Measurements from ENCODE around the gene HSPA14. TPM values are rescaled to one million over a fixed set of nuclear protein-coding genes. Genes with fewer than 3 reads are reported as not detected.

HSPA14 gene
- total and polyA plus RNA-seq, 10 of the 15 experiments (the other 5 are each of a cell fraction or from before 2014, with no cell fraction given), result 26.6 to 56.1 (median 34.3) TPM

DNA sequence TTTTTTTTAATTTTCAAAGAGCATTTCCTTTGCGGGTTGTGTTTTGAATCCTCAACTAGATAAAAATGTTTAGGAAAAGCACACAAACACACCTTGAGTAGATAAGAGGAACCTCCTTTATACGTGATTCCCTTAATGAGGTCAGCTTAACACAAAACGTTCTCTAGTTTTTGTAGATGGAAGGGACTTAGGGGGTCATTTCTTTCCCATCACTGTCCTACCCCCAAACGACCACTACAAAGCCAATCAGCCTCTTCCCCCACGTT is 41.8 kb downstream of the HSPA14 start:
- FAIRE-seq, result no peak
- WGBS (ENCODE audit: insufficient coverage, insufficient replicate concordance, low lambda C conversion rate, missing lambda C conversion rate), result 2% methylated on average over 5 of the region's 5 CpGs
- 0 out of 2 replicates have a peak, but pooled peaks have one; percentile 21 for TF ChIP-seq ZNF384 (IDR thresholded peaks at IDR 0.05; ENCODE audit: borderline replicate concordance, low read depth, low read length)
- no peak for TF ChIP-seq BRCA1 (IDR thresholded peaks at IDR 0.05; ENCODE audit: low read depth, low read length)
- no TSS peak for BruUV-seq (replicated peaks)
- Histone ChIP-seq H3K79me2 (ENCODE audit: control insufficient read depth, insufficient read depth, low read length) (peaks cover 74% of the 10 kb centered on the region), H3K27ac (ENCODE audit: control insufficient read depth, insufficient read depth) (0 out of 2 replicates have a peak overlapping the region, but pooled peaks have one; percentile 22), H3K4me2 (ENCODE audit: control insufficient read depth, insufficient read depth) (peak overlapping the region; percentile 72), H3K27me3 (replicated peaks in 1 of 2; ENCODE audit: control insufficient read depth in 2 of 2, insufficient read depth in 2 of 2, low read length in 1 of 2) (no peaks in the 10 kb centered on the region), H3K4me3 (peak overlapping the region; percentile 89), H3K9me3 (replicated peaks; ENCODE audit: control insufficient read depth, insufficient read depth, low read length) (no peaks in the 10 kb centered on the region), H4K20me1 (ENCODE audit: control insufficient read depth, insufficient read depth) (no peaks in the 10 kb centered on the region), H3K9ac (ENCODE audit: control insufficient read depth, insufficient read depth, low read length) (peak overlapping the region; percentile 84; the same call in 1 of the 2 replicates), H2AFZ (ENCODE audit: control insufficient read depth, low read depth, low read length) (no peak overlapping the region), H3K4me1 (ENCODE audit: control insufficient read depth, insufficient read depth, low read length) (peaks cover 5% of the 10 kb centered on the region; the same call in 1 of the 2 replicates), H3K36me3 (ENCODE audit: control insufficient read depth in 2 of 2, insufficient read depth in 2 of 2, low read length in 1 of 2) (peaks cover 0 to 6% of the 10 kb centered on the region in 2 experiments; a peak in 1 of 4 replicates)
- RAD21 ChIA-PET (ENCODE audit: unreplicated experiment), result interaction anchor here (1.4 kb wide), 1 partner anchor 73 kb away, joined by 5 read pairs; no protein-coding TSS in a partner anchor
- ATAC-seq, result no peak
- intact Hi-C loops (cut with micrococcal nuclease; ENCODE audit: unreplicated experiment), result loop anchor here (2.0 to 10.0 kb wide), 4 partner anchors 43 to 225 kb away; partner anchors contain the start of genes CDNF, HSPA14, MEIG1 and MSANTD7
- POLR2A ChIA-PET, result interaction anchor here (0.6 to 1.5 kb wide), 4 partner anchors 9 to 214 kb away, joined by 3 to 7 read pairs (median 4); partner anchors contain the start of genes CDNF, HSPA14 and MSANTD7
- SMC1A ChIA-PET (ENCODE audit: uncharacterized antibody, unreplicated experiment), result interaction anchor here (0.6 to 5.2 kb wide), 7 partner anchors 10 to 75 kb away, joined by 3 to 23 read pairs (median 5); partner anchors contain the start of genes CDNF, DCLRE1C, HSPA14 and MSANTD7
- in situ Hi-C loops (cut with MboI), result no loop called here
- CTCF ChIA-PET, result interaction anchor here (0.6 to 3.8 kb wide), 9 partner anchors 10 to 292 kb away, joined by 3 to 17 read pairs (median 4); partner anchors contain the start of genes CDNF, DCLRE1C, HSPA14 and MSANTD7
- DNase-seq (ENCODE audit: low read depth, low spot score), result no peak

- H3K36me3 ChIP-seq (ENCODE audit: control insufficient read depth in 2 of 2, insufficient read depth in 2 of 2, low read length in 1 of 2), result peaks cover 0 to 7% of the 10 kb centered on the region in 2 experiments; a peak in 1 of 4 replicates
- TF ChIP-seq USF1 (IDR thresholded peaks at IDR 0.05; ENCODE audit: borderline replicate concordance, extremely low read length, insufficient read depth, low read depth, low read length) (no peak), ZSCAN29 (IDR thresholded peaks at IDR 0.05) (no peak), CBFB (IDR thresholded peaks at IDR 0.05; ENCODE audit: low read depth) (no peak), REST (IDR thresholded peaks at IDR 0.05; ENCODE audit: low read depth, low read length) (peak; percentile 77)
- CTCF ChIA-PET, result interaction anchor here (0.6 to 3.8 kb wide), 9 partner anchors 9 to 292 kb away, joined by 3 to 17 read pairs (median 4); partner anchors contain the start of genes CDNF, DCLRE1C, HSPA14 and MSANTD7
- FAIRE-seq, result no peak
- H2AFZ ChIP-seq (ENCODE audit: control insufficient read depth, low read depth, low read length), result no peak overlapping the region
- no peak for DNase-seq (ENCODE audit: low read depth, low spot score)
- RAD21 ChIA-PET (ENCODE audit: unreplicated experiment), result interaction anchor here (1.4 to 1.9 kb wide), 2 partner anchors 42 to 73 kb away, joined by 5 to 11 read pairs; partner anchors contain the start of genes CDNF, HSPA14 and MSANTD7
- peaks cover 76% of the 10 kb centered on the region for H3K79me2 ChIP-seq (ENCODE audit: control insufficient read depth, insufficient read depth, low read length)
- H3K27ac ChIP-seq (ENCODE audit: control insufficient read depth, insufficient read depth), result 0 out of 2 replicates have a peak overlapping the region, but pooled peaks have one; percentile 22
- POLR2A ChIA-PET, result interaction anchor here (1.4 to 1.5 kb wide), 4 partner anchors 9 to 73 kb away, joined by 3 to 7 read pairs (median 4); partner anchors contain the start of genes CDNF, HSPA14 and MSANTD7
- no peaks in the 10 kb centered on the region for H3K9me3 ChIP-seq (replicated peaks; ENCODE audit: control insufficient read depth, insufficient read depth, low read length)
- H3K4me3 ChIP-seq, result peak overlapping the region; percentile 89
- no peaks in the 10 kb centered on the region for H4K20me1 ChIP-seq (ENCODE audit: control insufficient read depth, insufficient read depth)
- WGBS (ENCODE audit: insufficient coverage, insufficient replicate concordance, low lambda C conversion rate, missing lambda C conversion rate), result 85% methylated on average over 7 of the region's 7 CpGs
- H3K4me2 ChIP-seq (ENCODE audit: control insufficient read depth, insufficient read depth), result peak overlapping the region; percentile 72
- no peaks in the 10 kb centered on the region for H3K27me3 ChIP-seq (replicated peaks in 1 of 2; ENCODE audit: control insufficient read depth in 2 of 2, insufficient read depth in 2 of 2, low read length in 1 of 2)
- ATAC-seq, result no peak
- intact Hi-C loops (cut with micrococcal nuclease; ENCODE audit: unreplicated experiment), result loop anchor here (10.0 kb wide), 1 partner anchor 225 kb away; no protein-coding TSS in a partner anchor
- SMC1A ChIA-PET (ENCODE audit: uncharacterized antibody, unreplicated experiment), result interaction anchor here (0.6 to 5.2 kb wide), 6 partner anchors 9 to 74 kb away, joined by 3 to 23 read pairs (median 10); partner anchors contain the start of genes CDNF, DCLRE1C, HSPA14 and MSANTD7
- BruUV-seq (replicated peaks), result TSS peak; percentile 65
- in situ Hi-C loops (cut with MboI), result no loop called here
- H3K4me1 ChIP-seq (ENCODE audit: control insufficient read depth, insufficient read depth, low read length), result peaks cover 5% of the 10 kb centered on the region; the same call in 1 of the 2 replicates
- H3K9ac ChIP-seq (ENCODE audit: control insufficient read depth, insufficient read depth, low read length), result peak overlapping the region; percentile 84; the same call in 1 of the 2 replicates
Measured at GRCh38 chr10:14880229-14880628, 42.1 kb downstream of the HSPA14 start.

All from GM12878 (cell line).